LNCAP (cell line): ENCODE measurements around the gene MBD5.

Experiments
- TF ChIP-seq, protein P1 (sequence below): fragments of 450-650 bp; IDR thresholded peaks from 2 replicates; pipeline ENCODE4 v1.5.1; 2017; ENCODE audit warnings: mild to moderate bottlenecking

MBD5 gene

DNA sequence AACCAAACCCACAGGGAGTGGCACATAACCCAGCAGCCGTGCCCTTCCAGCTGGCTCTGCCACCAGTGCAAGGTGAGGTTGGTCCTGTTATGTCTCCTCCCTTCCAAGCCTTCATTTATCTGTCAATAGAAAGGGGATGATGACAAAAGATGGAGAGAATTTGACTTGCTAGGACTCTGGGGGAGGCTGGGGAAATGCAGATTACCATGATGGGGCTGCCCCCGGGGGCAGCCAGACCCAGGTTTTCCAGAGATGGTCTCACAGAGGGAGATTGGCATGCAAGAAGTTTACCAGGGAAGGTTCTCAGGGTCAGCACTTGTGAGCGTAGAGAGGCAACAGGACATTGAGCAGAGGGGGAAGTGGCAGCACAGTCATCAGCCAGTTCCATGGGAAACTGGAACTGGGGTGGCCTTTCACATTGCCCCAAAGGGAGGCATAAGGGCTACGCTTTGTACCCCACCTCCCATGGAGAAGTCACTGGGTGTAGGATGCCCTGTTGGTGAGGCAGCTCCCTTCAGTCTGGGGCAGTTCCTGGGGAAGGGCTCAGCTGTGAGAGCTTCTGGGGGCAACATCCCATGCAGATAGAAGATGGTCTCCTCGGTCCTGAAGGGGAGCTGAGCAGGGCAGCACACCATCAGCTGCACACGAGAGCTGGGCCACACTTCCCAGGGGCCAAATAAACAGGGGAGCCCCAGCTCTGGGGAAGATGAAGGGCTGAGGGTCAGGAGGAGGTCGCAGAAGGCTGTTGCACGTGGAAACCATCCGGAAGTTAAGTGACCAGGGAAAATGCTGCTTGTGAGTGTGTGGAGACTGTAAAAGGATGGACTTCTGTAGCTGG is 505.8 kb downstream of the MBD5 start:
- TF ChIP-seq, protein P1, sequence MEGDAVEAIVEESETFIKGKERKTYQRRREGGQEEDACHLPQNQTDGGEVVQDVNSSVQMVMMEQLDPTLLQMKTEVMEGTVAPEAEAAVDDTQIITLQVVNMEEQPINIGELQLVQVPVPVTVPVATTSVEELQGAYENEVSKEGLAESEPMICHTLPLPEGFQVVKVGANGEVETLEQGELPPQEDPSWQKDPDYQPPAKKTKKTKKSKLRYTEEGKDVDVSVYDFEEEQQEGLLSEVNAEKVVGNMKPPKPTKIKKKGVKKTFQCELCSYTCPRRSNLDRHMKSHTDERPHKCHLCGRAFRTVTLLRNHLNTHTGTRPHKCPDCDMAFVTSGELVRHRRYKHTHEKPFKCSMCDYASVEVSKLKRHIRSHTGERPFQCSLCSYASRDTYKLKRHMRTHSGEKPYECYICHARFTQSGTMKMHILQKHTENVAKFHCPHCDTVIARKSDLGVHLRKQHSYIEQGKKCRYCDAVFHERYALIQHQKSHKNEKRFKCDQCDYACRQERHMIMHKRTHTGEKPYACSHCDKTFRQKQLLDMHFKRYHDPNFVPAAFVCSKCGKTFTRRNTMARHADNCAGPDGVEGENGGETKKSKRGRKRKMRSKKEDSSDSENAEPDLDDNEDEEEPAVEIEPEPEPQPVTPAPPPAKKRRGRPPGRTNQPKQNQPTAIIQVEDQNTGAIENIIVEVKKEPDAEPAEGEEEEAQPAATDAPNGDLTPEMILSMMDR, result no peak

DNA sequence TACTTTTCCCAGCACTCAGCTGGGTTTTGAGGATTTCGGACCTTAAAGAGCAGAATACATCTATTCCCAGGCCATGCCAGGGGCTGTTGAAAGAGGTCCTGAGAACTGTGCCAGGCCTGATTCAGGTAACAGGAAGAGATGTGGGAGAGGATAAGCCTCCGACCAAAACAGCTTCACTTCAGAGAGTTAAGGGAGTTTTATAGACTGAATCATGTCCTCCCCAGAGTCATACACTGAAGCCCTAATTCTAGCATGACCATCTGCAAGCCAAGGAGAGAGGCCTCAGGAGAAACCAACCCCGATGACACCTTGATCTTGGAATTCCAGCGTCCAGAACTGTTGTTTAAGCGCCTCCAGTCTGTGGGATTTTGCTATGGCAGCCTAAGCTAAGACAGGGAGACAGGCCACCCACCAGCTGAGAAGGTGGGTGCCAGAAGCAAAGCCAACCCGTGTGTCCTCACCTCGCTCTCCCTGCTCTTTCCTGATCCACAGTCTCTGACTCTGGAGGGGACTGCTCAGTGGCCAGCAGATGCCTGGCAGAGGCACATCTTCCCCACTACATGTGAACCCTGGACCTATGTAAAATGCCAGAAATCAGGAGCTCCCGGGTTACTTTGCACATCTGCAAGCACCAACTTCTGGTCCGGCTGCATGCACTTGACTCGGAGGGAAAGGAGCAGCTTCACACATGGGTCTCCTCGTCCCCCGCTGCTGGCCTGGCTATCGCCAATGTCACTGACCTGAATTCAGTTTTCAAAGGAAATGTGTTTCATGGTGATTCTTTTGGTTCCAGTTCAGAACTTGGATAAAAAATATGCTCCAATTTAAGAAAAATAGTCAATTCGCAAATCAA is 506.8 kb downstream of the MBD5 start:
- TF ChIP-seq, protein P1, result no peak

DNA sequence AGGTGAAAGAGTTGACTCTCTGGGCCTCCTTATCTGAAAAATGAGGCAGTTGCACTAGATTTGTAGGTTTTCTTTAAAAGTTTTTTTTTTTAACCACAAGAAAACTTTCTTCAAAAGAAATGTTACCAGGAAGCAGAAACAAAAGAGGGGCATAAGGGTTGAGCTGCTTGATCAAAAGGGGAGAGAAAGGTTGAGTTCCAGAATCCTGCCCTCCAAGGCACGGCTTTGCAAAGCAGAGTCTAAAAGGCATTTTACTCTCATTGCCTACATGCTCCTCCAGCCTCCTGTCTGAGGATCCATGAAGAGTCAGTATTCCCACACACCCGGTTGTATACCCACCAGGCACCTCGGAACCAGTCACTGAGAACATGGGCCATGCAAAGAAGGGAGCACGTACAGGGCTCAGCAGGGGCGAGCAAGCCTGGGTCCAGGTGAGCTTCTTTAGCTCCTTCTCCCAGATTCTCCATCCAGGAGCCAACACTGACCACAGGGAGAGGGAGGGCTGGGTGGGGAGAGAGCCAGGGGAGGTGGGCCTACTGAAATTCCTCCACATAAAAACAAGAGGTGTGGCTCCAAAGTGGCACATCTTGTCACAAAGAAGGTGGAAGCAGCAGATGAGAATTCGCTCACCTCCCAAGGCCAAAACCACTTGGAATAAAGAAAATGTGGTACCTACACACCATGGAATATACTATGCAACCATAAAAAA is 507.6 kb downstream of the MBD5 start:
- TF ChIP-seq, protein P1, result no peak

DNA sequence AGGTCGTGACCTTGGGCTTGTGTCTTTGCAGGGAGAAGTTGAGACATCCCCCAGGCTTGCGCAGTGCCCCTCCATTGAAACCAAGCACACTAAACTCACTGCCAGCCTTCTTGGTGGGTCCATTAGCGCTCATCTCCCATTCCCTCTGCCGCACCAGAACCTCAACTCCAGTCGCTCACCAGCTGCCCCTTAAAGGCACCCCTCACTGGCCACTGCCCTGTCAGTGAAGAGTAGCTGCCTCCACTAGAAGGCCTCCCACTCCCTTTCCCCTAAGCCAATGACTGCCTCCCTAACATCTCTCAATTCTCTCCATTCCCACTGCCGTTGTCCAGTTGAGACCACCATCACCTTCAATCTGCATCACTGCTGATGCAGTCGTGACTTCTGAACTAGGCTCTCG is 508.9 kb downstream of the MBD5 start:
- TF ChIP-seq, protein P1, result no peak

DNA sequence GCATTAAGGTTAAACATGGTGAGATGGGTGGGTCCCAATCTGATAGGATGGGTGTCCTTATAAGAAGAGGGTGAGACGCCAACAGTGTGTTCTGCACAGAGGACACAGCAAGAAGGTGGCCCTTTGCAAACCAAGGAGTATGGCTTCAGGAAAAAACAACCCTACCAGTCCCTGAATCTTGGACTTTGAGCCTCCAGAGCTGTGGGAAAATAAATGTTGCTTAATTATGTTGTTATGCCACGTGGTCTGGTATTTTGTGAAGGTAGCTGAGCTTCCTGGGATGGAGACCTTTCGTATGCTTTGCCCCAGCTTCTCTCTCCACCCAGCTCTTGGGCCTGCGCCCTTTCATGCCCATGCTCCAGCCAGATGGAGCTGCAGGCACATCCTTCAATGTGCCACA is 509.5 kb downstream of the MBD5 start:
- TF ChIP-seq, protein P1, result no peak

DNA sequence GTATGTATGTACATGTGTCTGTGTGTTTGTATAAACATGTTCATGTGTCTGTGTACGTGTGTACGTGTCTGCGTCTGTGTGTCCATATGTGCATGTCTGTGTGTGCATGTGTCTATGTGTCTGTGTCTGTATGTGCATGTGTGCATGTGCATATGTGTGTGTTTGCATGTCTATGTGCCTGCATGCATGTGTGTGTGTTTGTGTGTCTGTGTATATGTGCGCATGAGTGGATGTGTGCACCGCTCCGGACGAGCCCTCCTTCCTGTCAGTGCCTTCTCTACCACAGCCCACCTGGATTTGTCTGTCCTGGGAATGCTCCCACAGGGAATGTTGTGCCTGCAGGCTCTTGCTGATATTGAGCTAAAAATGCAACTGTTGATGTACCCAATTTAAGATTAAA is 510.3 kb downstream of the MBD5 start:
- TF ChIP-seq, protein P1, result no peak

DNA sequence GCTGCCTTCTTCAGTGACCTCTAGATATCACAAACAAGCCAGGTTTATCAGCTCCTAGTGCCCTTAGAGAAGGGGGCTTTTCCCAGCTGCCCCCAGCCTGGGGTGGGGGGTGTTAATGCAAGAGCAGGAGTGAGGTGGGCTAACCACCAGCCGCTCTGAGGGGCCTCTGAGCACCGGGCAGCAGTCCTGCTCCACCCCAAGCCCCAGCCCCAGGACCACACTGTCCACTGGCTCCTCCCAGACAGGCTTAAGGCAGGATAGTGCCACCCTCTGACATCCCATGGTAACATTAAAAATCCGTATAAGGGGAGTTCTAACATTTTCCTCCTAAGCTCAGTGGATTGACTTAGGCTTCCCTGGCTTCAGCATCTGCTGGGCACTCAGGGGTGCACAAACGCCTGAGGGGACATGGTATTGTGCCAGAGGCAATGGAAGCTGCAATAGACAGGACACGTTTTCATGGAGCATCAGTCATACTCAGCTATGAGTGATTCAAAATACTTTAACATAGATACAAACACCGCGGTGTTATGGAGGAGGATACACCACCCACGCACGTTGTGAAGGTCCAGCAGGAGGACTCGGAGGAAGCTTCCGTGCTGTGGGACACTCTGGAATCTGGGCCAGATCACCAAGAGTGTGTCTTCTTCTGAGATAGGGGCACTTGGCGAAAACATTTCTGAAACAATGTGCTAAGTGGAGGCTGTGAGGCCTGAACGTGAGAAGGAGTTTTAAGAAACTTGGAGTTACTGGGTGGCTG is 511.0 kb downstream of the MBD5 start:
- TF ChIP-seq, protein P1, result no peak
